ENCODE data around the gene PLEKHG3.

- TF ChIP-seq GATA2 (IDR thresholded peaks at IDR 0.05; ENCODE audit: low read depth, low read length): no peak
- no peak for TF ChIP-seq GATA3 (IDR thresholded peaks at IDR 0.05; ENCODE audit: low read depth, low read length)
Observed at GRCh38 chr14:64760146-64760755, 56.0 kb downstream of the PLEKHG3 start.

Measured in SH-SY5Y (cell line).